Smooth muscle cell of the brain vasculature (primary cell): Measurements from ENCODE around the gene COX6B1.
"Not testable (repeated sequence)": the region's sequence is repeated elsewhere in the genome, so short reads cannot be mapped to it uniquely, and the experiment has no call there.

ENCODE experiments used
- DNase-seq: peaks from one replicate; pipeline ENCODE4 v3.0.0-alpha.2; 2012; ENCODE audit warnings: low read depth, low spot score

Gene COX6B1

GRCh38 chr19:35633727-35634440 lies 14.2 kb upstream of the COX6B1 start:
- DNase-seq = no peak

GRCh38 chr19:35636651-35637050 lies 11.5 kb upstream of the COX6B1 start:
- DNase-seq = no peak

GRCh38 chr19:35637165-35637564 lies 11.0 kb upstream of the COX6B1 start:
- no peak for DNase-seq

GRCh38 chr19:35639321-35639639 lies 8.8 kb upstream of the COX6B1 start:
- no peak for DNase-seq

- no peak for DNase-seq
Measured at GRCh38 chr19:35639863-35640262, 8.3 kb upstream of the COX6B1 start.

- no peak for DNase-seq
Measured at GRCh38 chr19:35641515-35642151, 6.5 kb upstream of the COX6B1 start, which contains the start of gene ETV2. TSS of gene ETV2 (plus strand) at chr19:35641745. CDS start at chr19:35642461, 716 bp downstream.

- no peak for DNase-seq
Measured at GRCh38 chr19:35642312-35642711, 5.8 kb upstream of the COX6B1 start.

- DNase-seq = no peak
Measured at GRCh38 chr19:35642798-35643254, 5.3 kb upstream of the COX6B1 start.

- DNase-seq = peak; percentile 50
Measured at GRCh38 chr19:35643255-35644205, 4.6 kb upstream of the COX6B1 start.

GRCh38 chr19:35644206-35644986 lies 3.7 kb upstream of the COX6B1 start:
- DNase-seq = peak; percentile 78

- no peak for DNase-seq
Measured at GRCh38 chr19:35644987-35645679, 3.0 kb upstream of the COX6B1 start.

GRCh38 chr19:35645680-35646511 lies 2.2 kb upstream of the COX6B1 start:
- no peak for DNase-seq

- DNase-seq = no peak
Measured at GRCh38 chr19:35650581-35650980, 2.5 kb downstream of the COX6B1 start.

- not testable (repeated sequence) for DNase-seq
Measured at GRCh38 chr19:35654828-35655227, 6.7 kb downstream of the COX6B1 start.

GRCh38 chr19:35655600-35655999 lies 7.5 kb downstream of the COX6B1 start:
- DNase-seq = no peak

- no peak for DNase-seq
Measured at GRCh38 chr19:35656700-35657099, 8.6 kb downstream of the COX6B1 start.

GRCh38 chr19:35657904-35658700 lies 10.0 kb downstream of the COX6B1 start:
- DNase-seq = no peak

GRCh38 chr19:35661995-35662340 lies 13.8 kb downstream of the COX6B1 start:
- no peak for DNase-seq

GRCh38 chr19:35663981-35664380 lies 15.9 kb downstream of the COX6B1 start:
- no peak for DNase-seq
